Astrocyte (in vitro differentiated cells and primary cell): Measurements from ENCODE around the gene NAAA.

Source experiments
- EZH2 ChIP-seq: IDR thresholded peaks from 2 replicates; pipeline ENCODE4 v1.6.1; 2012; ENCODE audit warnings: mild to moderate bottlenecking, low read length, inconsistent platforms; ENCODE audit not compliant: insufficient read depth
- TF ChIP-seq, protein P1 (sequence below): IDR thresholded peaks from 2 replicates; pipeline ENCODE4 v1.5.1; 2011; ENCODE audit warnings: low read depth, mild to moderate bottlenecking, inconsistent platforms, low read length, moderate library complexity; ENCODE audit not compliant: insufficient read depth

DNA sequence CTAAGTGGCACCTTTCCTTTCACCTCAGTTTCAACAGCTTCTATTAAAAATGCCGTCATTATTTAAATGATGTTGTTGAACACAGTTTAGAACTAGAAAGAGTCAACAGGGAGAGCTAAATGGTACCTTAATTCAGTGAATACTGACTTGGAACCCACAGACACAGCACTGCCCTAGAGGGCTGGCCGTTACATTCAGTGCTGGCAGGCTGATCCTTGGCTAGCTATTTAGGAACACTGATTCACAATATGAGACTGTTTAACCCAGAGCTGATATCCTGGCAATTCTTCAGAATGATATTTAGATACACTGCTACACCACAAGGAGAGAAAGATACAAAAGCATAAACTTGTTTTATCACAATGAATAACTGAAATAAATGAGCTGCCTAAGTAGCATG lies 12.7 kb upstream of the NAAA start:
- TF ChIP-seq EZH2: no peak
- TF ChIP-seq, protein P1, sequence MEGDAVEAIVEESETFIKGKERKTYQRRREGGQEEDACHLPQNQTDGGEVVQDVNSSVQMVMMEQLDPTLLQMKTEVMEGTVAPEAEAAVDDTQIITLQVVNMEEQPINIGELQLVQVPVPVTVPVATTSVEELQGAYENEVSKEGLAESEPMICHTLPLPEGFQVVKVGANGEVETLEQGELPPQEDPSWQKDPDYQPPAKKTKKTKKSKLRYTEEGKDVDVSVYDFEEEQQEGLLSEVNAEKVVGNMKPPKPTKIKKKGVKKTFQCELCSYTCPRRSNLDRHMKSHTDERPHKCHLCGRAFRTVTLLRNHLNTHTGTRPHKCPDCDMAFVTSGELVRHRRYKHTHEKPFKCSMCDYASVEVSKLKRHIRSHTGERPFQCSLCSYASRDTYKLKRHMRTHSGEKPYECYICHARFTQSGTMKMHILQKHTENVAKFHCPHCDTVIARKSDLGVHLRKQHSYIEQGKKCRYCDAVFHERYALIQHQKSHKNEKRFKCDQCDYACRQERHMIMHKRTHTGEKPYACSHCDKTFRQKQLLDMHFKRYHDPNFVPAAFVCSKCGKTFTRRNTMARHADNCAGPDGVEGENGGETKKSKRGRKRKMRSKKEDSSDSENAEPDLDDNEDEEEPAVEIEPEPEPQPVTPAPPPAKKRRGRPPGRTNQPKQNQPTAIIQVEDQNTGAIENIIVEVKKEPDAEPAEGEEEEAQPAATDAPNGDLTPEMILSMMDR: no peak
